Vagina (tissue), 2 donors: Measurements from ENCODE around the gene ITGA2B. TPM values are rescaled to one million over a fixed set of nuclear protein-coding genes. Genes with fewer than 3 reads are reported as not detected.

Source experiments
- DNase-seq, 2 donors: peaks; one replicate each; pipeline ENCODE4 v3.0.0-alpha.2; 2017; ENCODE audit errors: extremely low spot score in 2 of 2
- H3K27ac ChIP-seq: fragments of 200-600 bp; sonication (generic); one replicate; pipeline ENCODE4 v1.5.1; 2019
- H3K27me3 ChIP-seq: fragments of 200-600 bp; sonication (generic); one replicate; pipeline ENCODE4 v1.5.1; 2019
- H3K36me3 ChIP-seq, 2 donors: fragments of 200-600 bp; sonication (generic); one replicate each; pipeline ENCODE4 v1.5.1; 2017 to 2019
- H3K4me1 ChIP-seq: fragments of 200-600 bp; sonication (generic); one replicate; pipeline ENCODE4 v1.5.1; 2019
- H3K4me3 ChIP-seq, 2 donors: fragments of 200-600 bp; sonication (generic); 1 replicate in 1 of 2; 2 replicates in 1 of 2; pipeline ENCODE4 v1.5.1; 2016 to 2019
- H3K9me3 ChIP-seq: fragments of 200-600 bp; sonication (generic); one replicate; pipeline ENCODE4 v1.5.1; 2019
- POLR2A ChIP-seq, 2 donors: fragments of 450-650 bp; IDR thresholded peaks; one replicate each; pipeline ENCODE4 v1.6.1; 2017; ENCODE audit warnings: antibody characterized with exemption in 2 of 2, mild to moderate bottlenecking in 2 of 2, moderate library complexity in 2 of 2
- POLR2AphosphoS5 ChIP-seq, 2 donors: sonication (generic); formaldehyde crosslinking; IDR thresholded peaks; one replicate each; pipeline ENCODE4 v1.9.0; 2017; ENCODE audit warnings: antibody characterized with exemption in 2 of 2, mild to moderate bottlenecking in 2 of 2, low read depth in 1 of 2; ENCODE audit not compliant: insufficient read depth in 1 of 2
- intact Hi-C: fragments of 100-400 bp; cut with DNase I; formaldehyde crosslinking; loops from one replicate; pipeline ENCODE4 v1.15.1; 2023
- total RNA-seq: library from RNA; depleted of rRNA; stranded (reverse); fragments of >200 nt; gene quantifications from one replicate; pipeline ENCODE4 v1.2.3, GENCODE V29; 2016
- TF ChIP-seq, protein P1 (sequence below), 3 experiments: fragments of 450-650 bp in 2 of 3; fragments of 200-600 bp in 1 of 3; sonication (generic) in 1 of 3; IDR thresholded peaks; one replicate each; pipeline ENCODE4 v1.5.1; 2017 to 2019; ENCODE audit warnings: antibody characterized with exemption in 3 of 3, mild to moderate bottlenecking in 2 of 3, moderate library complexity in 2 of 3

The ITGA2B gene
- total RNA-seq, 1 donor from 2014 or later: 2.0 TPM

DNA sequence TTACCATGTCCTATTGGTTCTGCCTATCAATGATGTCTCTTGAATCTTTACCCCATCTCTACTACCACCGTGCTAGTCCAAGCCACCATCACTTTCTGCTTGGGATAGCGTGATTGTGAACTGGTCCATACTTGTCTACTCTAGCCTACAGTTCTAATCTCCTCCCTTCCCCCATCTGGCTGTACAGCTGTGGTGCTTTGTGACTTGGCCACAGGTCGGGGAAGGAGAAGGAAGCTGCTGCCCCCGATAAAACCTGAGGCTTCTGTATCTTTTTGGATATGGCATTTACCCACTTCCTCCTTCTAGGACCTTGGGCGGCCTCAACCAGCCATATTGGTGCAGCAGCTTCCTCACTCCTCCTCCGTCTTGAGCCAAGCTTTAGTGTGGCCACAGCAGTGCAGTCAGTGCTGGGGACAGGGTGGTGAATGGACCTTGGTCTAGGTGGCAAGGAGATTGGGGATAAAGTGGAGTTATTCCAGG lies 314 bp upstream of the ITGA2B start:
- DNase-seq: no peak
- no peak overlapping the region for H3K27ac ChIP-seq
- no peak overlapping the region for H3K4me3 ChIP-seq
- TF ChIP-seq POLR2AphosphoS5 (IDR thresholded peaks at IDR 0.05; ENCODE audit: insufficient read depth in 1 of 2, low read depth in 1 of 2): no peak
- TF ChIP-seq POLR2A (IDR thresholded peaks at IDR 0.05): no peak
- TF ChIP-seq, protein P1, sequence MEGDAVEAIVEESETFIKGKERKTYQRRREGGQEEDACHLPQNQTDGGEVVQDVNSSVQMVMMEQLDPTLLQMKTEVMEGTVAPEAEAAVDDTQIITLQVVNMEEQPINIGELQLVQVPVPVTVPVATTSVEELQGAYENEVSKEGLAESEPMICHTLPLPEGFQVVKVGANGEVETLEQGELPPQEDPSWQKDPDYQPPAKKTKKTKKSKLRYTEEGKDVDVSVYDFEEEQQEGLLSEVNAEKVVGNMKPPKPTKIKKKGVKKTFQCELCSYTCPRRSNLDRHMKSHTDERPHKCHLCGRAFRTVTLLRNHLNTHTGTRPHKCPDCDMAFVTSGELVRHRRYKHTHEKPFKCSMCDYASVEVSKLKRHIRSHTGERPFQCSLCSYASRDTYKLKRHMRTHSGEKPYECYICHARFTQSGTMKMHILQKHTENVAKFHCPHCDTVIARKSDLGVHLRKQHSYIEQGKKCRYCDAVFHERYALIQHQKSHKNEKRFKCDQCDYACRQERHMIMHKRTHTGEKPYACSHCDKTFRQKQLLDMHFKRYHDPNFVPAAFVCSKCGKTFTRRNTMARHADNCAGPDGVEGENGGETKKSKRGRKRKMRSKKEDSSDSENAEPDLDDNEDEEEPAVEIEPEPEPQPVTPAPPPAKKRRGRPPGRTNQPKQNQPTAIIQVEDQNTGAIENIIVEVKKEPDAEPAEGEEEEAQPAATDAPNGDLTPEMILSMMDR (IDR thresholded peaks at IDR 0.05): no peak
- intact Hi-C loops: no loop called here
- no peaks in the 10 kb centered on the region for H3K27me3 ChIP-seq
- H3K36me3 ChIP-seq: no peaks in the 10 kb centered on the region
- H3K9me3 ChIP-seq: no peaks in the 10 kb centered on the region
- peaks cover 14% of the 10 kb centered on the region for H3K4me1 ChIP-seq

DNA sequence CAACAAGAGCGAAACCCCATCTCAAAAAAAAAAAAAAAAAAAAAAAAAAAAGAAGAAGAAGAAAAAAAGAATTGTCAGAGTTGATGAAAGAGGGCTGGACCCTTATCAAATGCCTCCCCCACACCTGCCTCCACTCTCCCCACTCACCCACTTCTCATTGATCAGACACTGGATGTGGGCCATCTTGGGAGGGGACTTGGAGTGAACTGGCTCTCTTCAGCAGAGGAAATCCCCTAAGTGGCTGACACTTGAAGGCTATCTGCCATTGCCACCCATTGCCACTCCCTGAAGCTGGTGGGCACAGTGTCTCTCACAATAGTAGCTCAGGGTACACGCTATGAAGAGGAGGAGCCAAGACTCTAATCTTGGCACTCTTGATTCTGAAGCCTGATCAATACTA lies 1.6 kb downstream of the ITGA2B start:
- intact Hi-C loops: no loop called here
- no peaks in the 10 kb centered on the region for H3K9me3 ChIP-seq
- no peak for DNase-seq
- no peak overlapping the region for H3K4me3 ChIP-seq
- no peaks in the 10 kb centered on the region for H3K27me3 ChIP-seq
- H3K4me1 ChIP-seq: peaks cover 19% of the 10 kb centered on the region
- H3K36me3 ChIP-seq: no peaks in the 10 kb centered on the region
- TF ChIP-seq, protein P1 (IDR thresholded peaks at IDR 0.05): no peak
- TF ChIP-seq POLR2A (IDR thresholded peaks at IDR 0.05) (no peak), POLR2AphosphoS5 (IDR thresholded peaks at IDR 0.05; ENCODE audit: insufficient read depth in 1 of 2, low read depth in 1 of 2) (no peak)
- H3K27ac ChIP-seq: no peak overlapping the region

DNA sequence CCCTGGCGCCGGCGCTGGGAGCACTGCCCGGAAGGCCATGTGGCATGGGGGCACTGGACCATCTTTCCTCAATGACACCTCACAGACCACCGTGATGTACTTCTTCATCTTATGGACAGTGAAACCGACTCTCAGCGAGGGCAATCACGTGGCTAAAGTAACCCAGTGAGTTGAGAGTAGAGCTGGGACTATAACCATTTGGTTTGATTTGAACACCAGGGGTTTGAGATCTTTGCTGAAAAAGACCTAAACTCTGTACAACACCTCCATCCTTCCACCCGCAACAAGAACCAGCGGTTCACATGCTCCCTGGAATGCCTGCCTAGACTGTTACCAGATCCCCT lies 3.3 kb downstream of the ITGA2B start:
- no peak for TF ChIP-seq POLR2A (IDR thresholded peaks at IDR 0.05)
- no peak for TF ChIP-seq POLR2AphosphoS5 (IDR thresholded peaks at IDR 0.05; ENCODE audit: insufficient read depth in 1 of 2, low read depth in 1 of 2)
- TF ChIP-seq, protein P1 (IDR thresholded peaks at IDR 0.05): no peak
- Histone ChIP-seq H3K4me3 (peak overlapping the region; percentile 52 to 56), H3K27ac (no peak overlapping the region), H3K4me1 (peaks cover 19% of the 10 kb centered on the region), H3K36me3 (no peaks in the 10 kb centered on the region), H3K27me3 (no peaks in the 10 kb centered on the region), H3K9me3 (no peaks in the 10 kb centered on the region)
- intact Hi-C loops: no loop called here
- no peak for DNase-seq

DNA sequence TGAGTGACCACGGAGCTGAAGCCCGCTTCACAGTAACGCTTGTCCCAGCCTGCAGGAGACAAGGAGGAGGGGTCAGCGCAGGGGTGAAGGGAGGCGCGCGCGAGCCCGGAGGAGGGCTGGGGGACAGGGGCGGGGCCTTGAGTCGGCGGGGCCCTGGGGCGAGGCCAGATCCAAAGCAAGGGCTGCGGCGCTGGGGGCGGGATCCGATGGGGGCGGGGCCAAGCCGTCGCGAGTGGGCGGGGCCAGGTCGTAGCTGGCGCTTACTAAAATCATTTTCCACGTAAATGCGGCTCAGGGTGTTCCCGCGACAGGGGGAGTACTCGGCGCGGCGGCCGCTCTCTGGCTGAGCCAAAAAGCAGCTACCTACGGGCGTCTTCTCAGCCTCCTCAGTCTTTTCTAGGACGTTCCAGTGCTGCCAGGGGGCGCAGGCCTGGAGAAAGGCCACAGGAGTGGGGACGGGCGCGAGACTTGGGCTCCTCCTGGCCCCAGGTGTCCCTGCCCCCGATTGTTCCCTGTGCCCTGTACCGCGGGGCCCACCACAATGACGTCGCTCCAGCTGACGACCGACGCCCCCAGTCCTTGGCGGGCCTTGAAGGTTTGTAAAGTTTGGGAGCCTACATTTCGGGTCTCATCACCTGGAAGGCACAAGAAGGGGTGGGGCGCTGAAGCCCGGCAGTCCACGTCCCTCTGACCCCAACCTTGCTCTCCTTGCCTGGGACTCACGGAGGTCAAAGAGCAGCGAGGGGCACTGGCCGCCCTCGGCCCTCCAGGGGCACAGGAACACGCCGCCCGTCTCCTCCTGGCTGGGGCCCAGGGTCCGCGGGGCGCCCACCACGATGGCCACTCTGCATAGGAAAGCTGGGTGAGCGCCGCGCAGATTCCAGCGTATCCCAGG lies 3.9 kb downstream of the ITGA2B start:
- no peak for DNase-seq
- Histone ChIP-seq H3K9me3 (no peaks in the 10 kb centered on the region), H3K27me3 (no peaks in the 10 kb centered on the region), H3K4me3 (peak overlapping the region; percentile 52 to 56), H3K27ac (peak overlapping the region; percentile 14), H3K4me1 (peaks cover 19% of the 10 kb centered on the region), H3K36me3 (no peaks in the 10 kb centered on the region)
- TF ChIP-seq POLR2AphosphoS5 (IDR thresholded peaks at IDR 0.05; ENCODE audit: insufficient read depth in 1 of 2, low read depth in 1 of 2) (peak in 1 of 2 donors; percentile 71), POLR2A (IDR thresholded peaks at IDR 0.05) (peak in 1 of 2 donors; percentile 47)
- TF ChIP-seq, protein P1 (IDR thresholded peaks at IDR 0.05): no peak
- intact Hi-C loops: no loop called here

DNA sequence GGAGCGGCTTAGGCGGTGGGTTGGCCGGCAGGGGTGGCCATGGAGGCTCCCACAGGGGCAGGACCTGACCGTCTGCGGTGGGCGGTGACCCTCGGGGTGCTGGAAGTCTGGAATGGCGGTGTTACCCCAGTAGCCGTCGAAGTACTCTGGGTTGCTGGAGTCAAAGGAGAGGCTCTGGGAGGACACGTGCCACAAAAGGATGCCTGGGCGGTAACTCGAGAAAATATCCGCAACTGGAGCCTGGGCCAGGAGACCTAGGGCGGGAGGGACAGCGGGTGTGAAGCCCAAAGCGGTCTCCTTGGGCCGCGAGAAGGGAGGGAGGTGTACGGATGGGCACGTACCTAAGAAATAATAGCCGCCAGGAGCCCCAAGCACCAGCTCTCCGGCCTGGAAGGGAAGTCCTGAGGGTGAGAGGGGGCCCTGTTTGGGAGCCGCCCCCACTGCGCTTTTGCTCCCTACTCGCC lies 4.6 kb downstream of the ITGA2B start:
- no peaks in the 10 kb centered on the region for H3K27me3 ChIP-seq
- DNase-seq: no peak
- H3K4me1 ChIP-seq: peaks cover 19% of the 10 kb centered on the region
- H3K36me3 ChIP-seq: no peaks in the 10 kb centered on the region
- peak overlapping the region; percentile 52 to 56 for H3K4me3 ChIP-seq
- H3K27ac ChIP-seq: peak overlapping the region; percentile 14
- intact Hi-C loops: no loop called here
- no peaks in the 10 kb centered on the region for H3K9me3 ChIP-seq
- TF ChIP-seq, protein P1 (IDR thresholded peaks at IDR 0.05): no peak
- TF ChIP-seq POLR2AphosphoS5 (IDR thresholded peaks at IDR 0.05; ENCODE audit: insufficient read depth in 1 of 2, low read depth in 1 of 2) (no peak), POLR2A (IDR thresholded peaks at IDR 0.05) (no peak)
